Suppressor macrophage treated with lipopolysaccharide for 1 hour (primary cell): ENCODE results near the gene DELE1.

ENCODE experiments used
- DNase-seq, 3 donors: peaks; one replicate each; pipeline ENCODE4 v3.0.0-alpha.2; 2020 to 2022

Gene DELE1, protein sequence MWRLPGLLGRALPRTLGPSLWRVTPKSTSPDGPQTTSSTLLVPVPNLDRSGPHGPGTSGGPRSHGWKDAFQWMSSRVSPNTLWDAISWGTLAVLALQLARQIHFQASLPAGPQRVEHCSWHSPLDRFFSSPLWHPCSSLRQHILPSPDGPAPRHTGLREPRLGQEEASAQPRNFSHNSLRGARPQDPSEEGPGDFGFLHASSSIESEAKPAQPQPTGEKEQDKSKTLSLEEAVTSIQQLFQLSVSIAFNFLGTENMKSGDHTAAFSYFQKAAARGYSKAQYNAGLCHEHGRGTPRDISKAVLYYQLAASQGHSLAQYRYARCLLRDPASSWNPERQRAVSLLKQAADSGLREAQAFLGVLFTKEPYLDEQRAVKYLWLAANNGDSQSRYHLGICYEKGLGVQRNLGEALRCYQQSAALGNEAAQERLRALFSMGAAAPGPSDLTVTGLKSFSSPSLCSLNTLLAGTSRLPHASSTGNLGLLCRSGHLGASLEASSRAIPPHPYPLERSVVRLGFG

DNA sequence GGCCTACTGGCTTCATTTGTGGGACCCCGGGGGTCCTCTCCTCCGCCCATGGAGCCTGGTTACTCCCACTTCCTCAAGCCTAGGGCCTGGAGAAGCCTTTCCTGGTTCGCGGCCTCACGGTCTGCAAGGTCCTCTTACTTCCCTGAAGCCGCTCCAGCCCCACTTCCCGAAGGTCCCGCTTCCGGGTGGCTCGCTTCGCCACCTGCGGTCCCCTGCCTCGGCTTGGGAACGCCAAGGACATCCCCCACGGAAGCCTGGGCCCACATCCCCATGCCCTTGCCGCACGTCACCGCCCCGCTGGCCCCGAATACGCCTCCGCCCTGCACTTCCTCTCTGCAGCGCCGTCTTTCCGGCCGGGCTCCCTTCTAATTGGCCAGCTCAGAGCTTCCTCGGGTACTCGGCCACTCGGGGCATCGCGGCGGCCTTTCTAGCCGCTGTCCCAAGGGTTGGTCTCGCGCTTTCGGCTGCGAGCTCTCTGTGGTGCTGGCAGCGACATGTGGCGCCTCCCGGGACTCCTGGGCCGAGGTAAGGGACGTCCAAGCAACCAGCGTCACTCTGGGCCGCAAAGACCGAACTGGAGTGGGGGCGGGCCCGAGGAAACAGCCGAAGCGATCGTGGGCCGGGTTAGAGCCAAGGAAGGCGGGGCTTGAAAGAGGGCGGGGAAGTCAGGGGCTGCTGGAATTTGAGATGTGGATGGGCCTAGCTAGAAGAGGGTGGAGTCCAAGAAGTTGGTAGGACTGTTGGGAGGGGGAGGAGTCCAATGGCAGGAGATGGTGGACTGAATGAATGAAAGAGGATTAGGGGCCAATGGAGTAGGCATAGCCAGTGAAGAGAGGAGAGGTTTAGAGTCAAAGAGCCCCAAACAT is at the start of gene DELE1:
TSS of gene DELE1 (plus strand) at position 424 of the 866 bp plus-strand sequence. CDS start at position 495, 71 bp downstream.
- peak; percentile 96 to 97 (median 97) for DNase-seq

DNA sequence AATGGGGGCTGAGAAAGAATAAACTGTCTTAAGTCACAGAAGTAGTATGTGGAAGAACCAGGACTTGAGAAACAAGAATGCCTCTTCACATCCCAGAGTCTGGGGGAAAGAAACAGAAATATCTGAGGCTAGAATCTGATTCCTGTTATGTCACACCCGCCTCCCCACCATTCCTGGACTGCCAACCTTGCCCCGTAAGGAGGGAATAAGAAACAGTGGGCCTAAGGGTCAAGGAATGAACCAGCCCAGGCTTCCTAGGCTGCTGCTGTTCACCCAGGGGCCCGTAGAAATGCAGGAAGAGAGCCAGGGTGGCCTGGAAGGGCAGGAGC is 49.8 kb upstream of the DELE1 start:
- DNase-seq, result no peak

GRCh38 chr5:141874262-141874964 is 49.3 kb upstream of the DELE1 start:
- no peak for DNase-seq

- DNase-seq, result no peak
Observed at GRCh38 chr5:141875022-141875740, 48.5 kb upstream of the DELE1 start.

DNA sequence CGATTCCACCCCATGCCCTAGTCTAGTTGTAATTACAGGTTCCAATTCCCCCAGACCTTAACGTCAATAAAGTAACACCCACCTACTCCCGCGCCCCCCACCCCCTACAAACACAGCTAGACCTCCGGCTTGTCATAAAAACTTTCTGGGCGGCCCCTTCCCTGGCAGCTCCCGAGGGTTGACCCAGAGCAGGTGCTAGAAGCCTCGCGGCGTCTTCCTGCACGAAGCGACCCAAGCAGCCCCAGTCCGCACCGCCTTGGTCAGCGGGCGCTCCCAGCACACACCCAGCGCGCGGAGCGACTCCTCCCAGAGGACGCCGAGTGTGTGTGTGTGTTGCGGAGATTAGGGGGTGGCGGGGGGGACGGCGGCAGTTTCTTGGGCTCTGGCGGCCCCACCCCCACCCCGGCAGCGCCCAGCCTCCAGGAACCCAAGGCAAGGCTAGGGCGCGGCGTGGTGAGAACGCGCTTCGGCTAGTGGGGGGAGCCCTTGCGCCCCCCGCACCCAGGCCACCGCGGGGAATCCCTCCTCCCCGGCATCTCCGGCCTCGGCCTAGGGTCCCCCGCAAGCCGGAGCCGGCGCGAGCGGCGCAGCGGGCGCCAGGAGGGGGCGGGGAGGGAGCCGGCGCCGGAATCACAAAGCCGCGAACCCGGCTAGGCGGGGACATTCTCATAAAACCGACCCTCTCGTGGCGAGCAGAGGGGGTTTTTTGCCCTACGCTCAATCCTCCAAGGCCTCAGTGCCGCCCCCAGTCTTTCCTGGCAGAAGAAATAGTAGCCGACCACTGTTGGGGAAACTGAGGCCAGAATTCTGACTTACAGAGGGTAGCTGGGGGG is 47.7 kb upstream of the DELE1 start:
- DNase-seq, result no peak

GRCh38 chr5:141876628-141877355 is 46.9 kb upstream of the DELE1 start:
- DNase-seq, result no peak

DNA sequence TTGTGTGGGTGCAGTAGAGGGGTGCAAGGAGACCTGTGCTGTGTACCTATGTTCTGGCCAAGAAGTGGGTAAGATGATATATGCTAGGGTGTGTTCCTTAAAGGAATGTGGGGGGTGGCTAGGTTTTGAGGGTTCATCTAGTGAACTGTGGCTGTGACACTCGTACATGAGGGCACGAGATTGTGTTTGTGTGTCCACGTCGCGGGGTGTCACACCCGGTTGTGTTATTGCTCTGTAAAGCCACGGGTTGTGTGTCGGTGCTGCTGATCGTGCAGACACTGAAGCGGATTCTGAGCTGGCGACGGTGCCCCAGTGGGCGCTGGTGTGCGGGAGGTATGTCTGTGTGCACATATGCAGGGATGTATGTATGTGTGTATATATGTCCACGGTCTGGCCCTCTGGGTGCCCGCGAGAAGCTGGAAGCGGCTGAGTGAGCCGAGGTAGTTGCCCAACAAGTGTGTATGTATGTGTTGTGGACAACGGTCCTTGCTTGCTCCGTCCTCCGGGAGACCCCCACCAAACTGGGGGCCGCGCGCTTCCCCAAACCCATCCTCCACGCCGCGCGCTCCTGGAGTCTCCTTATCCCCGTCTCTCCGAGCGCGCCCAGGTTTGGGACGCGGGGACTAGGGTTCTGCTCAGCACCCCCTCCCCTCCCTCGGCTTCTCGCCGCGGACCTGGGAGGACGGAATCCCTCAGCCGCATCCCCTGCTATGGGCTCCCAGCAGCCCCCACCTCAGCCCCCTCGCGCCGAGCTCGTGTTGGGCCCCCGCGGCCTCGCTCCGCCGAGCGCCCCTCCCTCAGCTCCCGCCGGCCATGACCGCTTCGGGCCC is 46.1 kb upstream of the DELE1 start:
- no peak for DNase-seq

- peak; percentile 28 to 69 (median 43) for DNase-seq
Observed at GRCh38 chr5:141878186-141878710, 45.4 kb upstream of the DELE1 start, which contains the start of gene PCDH1. Gene PCDH1 (minus strand): TSS chr5:141878410. CDS start chr5:141878262, 148 bp downstream.

DNA sequence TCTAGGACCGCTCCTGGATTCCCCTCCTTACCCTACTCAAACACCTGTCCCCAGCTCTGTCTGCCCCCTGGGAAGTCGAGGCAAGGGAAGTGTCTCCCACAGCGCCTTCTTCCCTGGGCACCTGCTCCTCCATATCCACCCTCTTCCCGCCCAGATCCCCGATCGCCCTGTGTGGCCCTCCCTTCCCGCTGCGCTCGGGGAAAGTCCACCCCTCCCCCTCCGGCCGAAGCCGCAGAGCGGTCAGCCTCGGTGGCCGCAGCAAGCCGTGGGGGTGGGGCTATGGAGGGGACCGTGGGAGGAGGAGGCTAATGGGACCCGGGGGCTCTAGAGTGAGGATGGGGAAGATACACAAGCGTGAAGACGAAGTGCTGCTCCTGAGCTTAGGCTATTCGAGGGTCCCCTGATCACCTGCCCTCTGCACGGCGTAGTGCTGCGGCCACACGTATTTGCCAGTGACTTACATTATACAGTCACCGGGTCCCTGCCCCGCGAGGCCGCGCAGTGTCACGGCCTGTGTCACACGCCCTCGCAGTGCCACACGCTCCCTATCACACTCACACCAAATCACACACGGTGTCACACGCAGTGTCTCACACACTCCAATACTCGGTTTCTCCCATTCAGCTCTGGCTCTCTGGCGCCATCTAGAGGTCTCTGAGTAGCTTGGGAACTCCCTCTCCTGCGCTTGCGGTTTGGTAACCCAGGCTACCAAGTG is 44.8 kb upstream of the DELE1 start:
- peak; percentile 93 to 96 (median 94) for DNase-seq

DNA sequence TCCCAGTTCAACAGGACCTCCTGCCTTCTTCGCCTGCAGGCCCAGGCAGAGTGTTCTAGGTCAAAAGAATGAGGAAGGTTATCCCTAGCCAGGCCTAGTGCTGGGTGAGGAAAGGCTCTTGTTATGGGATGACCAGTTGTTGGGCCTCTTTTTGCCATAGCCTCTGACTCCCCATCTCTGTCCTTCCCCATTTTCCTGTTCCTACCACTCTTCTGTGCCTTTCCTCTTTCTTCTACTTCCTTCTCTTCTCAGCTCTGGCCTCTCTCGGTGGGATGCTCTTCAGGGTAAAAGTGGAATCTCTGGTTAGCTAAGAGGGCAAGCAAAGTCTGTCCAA is 44.3 kb upstream of the DELE1 start:
- no peak for DNase-seq

DNA sequence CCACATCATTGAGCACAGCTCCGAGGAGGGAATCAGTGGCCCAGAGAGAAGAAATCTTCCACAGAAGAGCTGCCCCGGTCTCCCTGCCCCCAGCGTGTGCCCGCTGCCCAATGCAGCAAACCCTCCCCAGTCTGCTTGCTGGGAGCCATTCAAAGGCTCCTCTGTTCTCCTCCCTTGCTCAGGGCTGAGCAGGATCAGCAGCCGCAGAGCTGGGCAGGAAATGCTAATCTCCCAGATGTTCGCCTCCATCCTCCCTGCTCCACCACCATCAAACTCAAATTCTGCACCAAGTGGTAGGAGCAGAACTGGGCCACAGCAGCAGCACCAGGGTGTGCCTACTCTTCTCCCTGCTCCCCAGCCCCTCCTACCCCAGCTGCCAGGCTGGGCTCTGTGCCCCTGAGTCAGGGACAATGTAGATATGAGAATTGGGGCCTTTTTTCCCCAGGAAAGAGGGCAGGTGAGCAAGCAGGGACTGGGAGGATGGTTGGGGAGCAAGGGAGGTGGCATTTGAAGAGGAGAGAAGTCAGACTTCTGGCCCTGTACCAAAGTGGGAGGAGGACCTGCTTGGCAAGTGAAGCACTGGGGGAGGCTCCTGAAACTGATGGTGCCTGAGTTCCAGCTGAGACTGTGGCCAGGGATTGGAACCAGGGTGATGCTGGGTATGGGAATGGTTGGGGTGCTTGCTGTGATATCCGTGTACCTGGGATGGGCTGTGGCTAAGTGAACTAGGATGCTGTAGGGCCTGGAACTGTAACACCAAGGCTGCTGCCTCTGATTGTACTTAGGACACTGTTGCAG is 43.5 kb upstream of the DELE1 start:
- no peak for DNase-seq

DNA sequence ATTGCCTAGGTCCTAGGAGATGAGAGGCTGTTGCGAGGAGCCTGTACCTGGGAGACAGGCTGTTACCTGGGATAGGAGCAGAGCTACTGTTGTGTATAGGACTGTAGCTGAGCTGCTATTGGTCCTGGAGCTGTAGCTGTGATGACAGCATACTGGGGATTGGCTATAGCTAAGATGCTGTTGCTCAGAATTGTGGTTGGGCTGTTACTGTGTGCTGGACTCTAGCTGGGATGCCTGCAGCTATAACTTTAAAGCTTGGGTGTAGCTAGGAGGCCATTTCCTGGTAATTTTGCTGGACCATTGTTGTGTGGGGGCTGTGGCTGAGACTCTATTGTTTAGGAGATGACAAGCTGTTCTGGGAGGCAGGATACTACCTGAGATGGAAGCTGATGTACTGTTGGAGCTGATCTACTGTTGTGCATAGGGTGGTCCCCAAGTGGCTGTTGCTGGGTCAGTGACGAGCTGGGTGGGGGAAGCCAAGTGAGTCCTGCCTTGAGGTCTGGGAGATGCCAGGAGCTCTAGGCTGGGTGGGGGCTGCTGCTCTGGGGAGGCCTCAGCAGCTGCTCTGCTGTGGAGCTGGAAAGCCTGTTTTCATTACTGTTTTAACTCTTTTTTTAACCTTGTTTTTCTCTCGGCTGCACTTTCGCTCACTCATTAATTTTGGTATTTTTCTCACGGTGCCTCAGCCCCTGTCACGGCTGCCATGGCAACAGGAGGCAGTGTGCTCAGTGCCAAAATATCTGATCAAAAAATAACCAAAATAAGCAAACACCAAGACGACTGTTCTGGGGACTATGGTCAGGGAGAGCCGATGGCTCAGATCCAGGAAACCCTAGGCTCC is 42.5 kb upstream of the DELE1 start:
- DNase-seq, result no peak

- no peak for DNase-seq
Observed at GRCh38 chr5:141881886-141882285, 41.8 kb upstream of the DELE1 start.

GRCh38 chr5:141882594-141883183 is 41.0 kb upstream of the DELE1 start:
- no peak for DNase-seq

- DNase-seq, result peak in 2 of 3 donors; percentile 41 to 61
Observed at GRCh38 chr5:141883184-141883891, 40.3 kb upstream of the DELE1 start.

DNA sequence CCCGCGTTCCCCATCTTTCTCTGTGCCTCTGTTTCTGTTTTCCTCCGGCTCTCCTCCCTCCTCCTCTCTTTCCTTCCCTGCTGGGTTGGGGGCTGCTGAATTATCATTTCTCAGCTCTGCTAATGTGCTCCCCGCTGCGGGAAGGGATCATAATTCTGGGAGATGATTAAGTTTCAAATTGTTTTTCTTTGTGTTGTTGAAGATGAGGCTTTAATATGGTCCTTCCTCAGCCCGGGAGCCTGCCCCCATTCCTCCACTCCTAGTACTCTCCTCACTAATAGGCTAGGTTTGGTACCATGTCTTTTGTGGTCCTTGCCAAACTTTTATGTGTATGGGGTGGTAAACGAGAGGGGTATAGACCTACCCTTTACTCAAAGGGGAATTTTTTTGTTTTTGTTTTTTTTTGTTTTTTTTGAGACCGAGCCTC is 39.8 kb upstream of the DELE1 start:
- no peak for DNase-seq
